A673 (cell line): ENCODE results near the gene HTR3B. TPM values are rescaled to one million over a fixed set of nuclear protein-coding genes. Genes with fewer than 3 reads are reported as not detected.
A peak's percentile ranks its signal among the peaks of the same experiment; 100 is the strongest.

Experiments used
- BruUV-seq: library from RNA; stranded (reverse); fragments of 400-500 nt; replicated peaks from 2 replicates; lab custom pipeline; 2021; lab: Mats Ljungman, UMichigan
- CTCF ChIA-PET: fragments of 300-600 bp; sonication (Branson Sonifier 250); formaldehyde crosslinking; loops from one replicate; lab custom pipeline; 2022; ENCODE audit warnings: antibody characterized with exemption; lab: Charles Lee
- POLR2A ChIA-PET: fragments of 300-600 bp; sonication (Branson Sonifier 250); formaldehyde crosslinking; loops from one replicate; lab custom pipeline; 2022; ENCODE audit warnings: antibody characterized with exemption; ENCODE audit not compliant: low non-redundant PET; lab: Charles Lee
- DNase-seq: peaks from one replicate; pipeline ENCODE4 v3.0.0-alpha.2; 2015; ENCODE audit warnings: low spot score
- H3K27ac ChIP-seq: fragments of 200-600 bp; sonication (generic); 2 replicates; pipeline ENCODE4 v1.5.1; 2016; ENCODE audit warnings: mixed run types, low read depth, mild to moderate bottlenecking, mixed read lengths, antibody characterized with exemption, low read length; ENCODE audit not compliant: poor library complexity, severe bottlenecking
- H3K27me3 ChIP-seq: fragments of 200-600 bp; sonication (generic); replicated peaks from 2 replicates; pipeline ENCODE4 v1.6.1; 2017; ENCODE audit warnings: mixed run types, low read depth, mild to moderate bottlenecking, mixed read lengths, antibody characterized with exemption, low read length; ENCODE audit not compliant: insufficient read depth, poor library complexity
- H3K36me3 ChIP-seq: fragments of 200-600 bp; sonication (generic); 2 replicates; pipeline ENCODE4 v1.6.1; 2016; ENCODE audit warnings: mixed run types, mild to moderate bottlenecking, mixed read lengths, antibody characterized with exemption, low read length; ENCODE audit not compliant: insufficient read depth, poor library complexity, severe bottlenecking
- H3K4me1 ChIP-seq: fragments of 200-600 bp; sonication (generic); 2 replicates; pipeline ENCODE4 v1.6.1; 2017; ENCODE audit warnings: mixed run types, mild to moderate bottlenecking, mixed read lengths, antibody characterized with exemption, low read length; ENCODE audit not compliant: insufficient read depth, poor library complexity, severe bottlenecking
- H3K4me3 ChIP-seq: fragments of 200-600 bp; sonication (generic); 2 replicates; pipeline ENCODE4 v1.5.1; 2016; ENCODE audit warnings: low read depth, mixed run types, mild to moderate bottlenecking, mixed read lengths, low read length; ENCODE audit not compliant: poor library complexity, severe bottlenecking
- H3K9me3 ChIP-seq: fragments of 200-600 bp; sonication (generic); 2 replicates; pipeline ENCODE4 v1.6.1; 2016; ENCODE audit warnings: mixed run types, low read depth, mild to moderate bottlenecking, mixed read lengths, antibody characterized with exemption, low read length; ENCODE audit not compliant: poor library complexity, severe bottlenecking
- CTCF ChIP-seq: fragments of 300-800, 200-600 bp; sonication (generic); conservative IDR thresholded peaks from 2 replicates; pipeline ENCODE4 v1.5.1; 2017; ENCODE audit warnings: low read depth, mild to moderate bottlenecking, antibody characterized with exemption, low read length, moderate library complexity, mixed read lengths
- EZH2 ChIP-seq: fragments of 200-600 bp; sonication (generic); IDR thresholded peaks from 2 replicates; pipeline ENCODE4 v1.6.1; 2017; ENCODE audit warnings: borderline replicate concordance, low read depth, mild to moderate bottlenecking, mixed read lengths, antibody characterized with exemption, low read length; ENCODE audit not compliant: poor library complexity, severe bottlenecking
- intact Hi-C: fragments of 100-400 bp; cut with micrococcal nuclease; formaldehyde crosslinking; loops from one replicate; pipeline ENCODE4 v1.10.0; 2022; ENCODE audit not compliant: unreplicated experiment
- total RNA-seq: library from RNA; stranded (reverse); gene quantifications from 2 replicates; pipeline ENCODE4 v1.2.3, GENCODE V29; 2021

Gene HTR3B
- total RNA-seq, 1 experiment from 2014 or later, result not detected

GRCh38 chr11:113873236-113873626 is 31.4 kb upstream of the HTR3B start:
- CTCF ChIA-PET, result no interaction called here
- no peaks in the 10 kb centered on the region for H3K36me3 ChIP-seq
- H3K27me3 ChIP-seq, result no peaks in the 10 kb centered on the region
- no TSS peak for BruUV-seq
- H3K27ac ChIP-seq, result no peak overlapping the region
- POLR2A ChIA-PET, result no interaction called here
- TF ChIP-seq EZH2 (no peak), CTCF (no peak)
- no peak overlapping the region for H3K4me3 ChIP-seq
- intact Hi-C loops, result no loop called here
- no peak for DNase-seq
- peaks cover 23% of the 10 kb centered on the region for H3K4me1 ChIP-seq
- H3K9me3 ChIP-seq, result no peaks in the 10 kb centered on the region

- intact Hi-C loops, result no loop called here
- no TSS peak for BruUV-seq
- Histone ChIP-seq H3K4me1 (peaks cover 23% of the 10 kb centered on the region), H3K4me3 (peak overlapping the region; percentile 91), H3K36me3 (no peaks in the 10 kb centered on the region), H3K9me3 (no peaks in the 10 kb centered on the region), H3K27ac (no peak overlapping the region), H3K27me3 (no peaks in the 10 kb centered on the region)
- DNase-seq, result no peak
- ChIA-PET CTCF (no interaction called here), POLR2A (no interaction called here)
- TF ChIP-seq CTCF (no peak), EZH2 (no peak)
Observed at GRCh38 chr11:113874096-113874495, 30.5 kb upstream of the HTR3B start.

GRCh38 chr11:113874581-113875233 is 29.9 kb upstream of the HTR3B start:
- POLR2A ChIA-PET, result no interaction called here
- BruUV-seq, result TSS peak; percentile 57

More at GRCh38 chr11:113874581-113875233, 29.9 kb upstream of the HTR3B start:
- intact Hi-C loops, result no loop called here
- peak overlapping the region; percentile 76 for H3K27ac ChIP-seq
- CTCF ChIA-PET, result no interaction called here
- H3K36me3 ChIP-seq, result no peaks in the 10 kb centered on the region
- H3K4me3 ChIP-seq, result peak overlapping the region; percentile 91
- DNase-seq, result peak; percentile 38
- TF ChIP-seq CTCF (no peak), EZH2 (no peak)
- no peaks in the 10 kb centered on the region for H3K27me3 ChIP-seq
- peaks cover 23% of the 10 kb centered on the region for H3K4me1 ChIP-seq
- H3K9me3 ChIP-seq, result no peaks in the 10 kb centered on the region
